CD4-positive, alpha-beta T cell treated with Interleukin-17A for 4 hours (primary cell): ENCODE data around the gene SAG.
"Not testable (repeated sequence)": the region's sequence is repeated elsewhere in the genome, so short reads cannot be mapped to it uniquely, and the experiment has no call there.

Experiments used
- DNase-seq: peaks from one replicate; pipeline ENCODE4 v3.0.0-alpha.2; 2020; ENCODE audit warnings: mixed read lengths

The SAG gene

DNA sequence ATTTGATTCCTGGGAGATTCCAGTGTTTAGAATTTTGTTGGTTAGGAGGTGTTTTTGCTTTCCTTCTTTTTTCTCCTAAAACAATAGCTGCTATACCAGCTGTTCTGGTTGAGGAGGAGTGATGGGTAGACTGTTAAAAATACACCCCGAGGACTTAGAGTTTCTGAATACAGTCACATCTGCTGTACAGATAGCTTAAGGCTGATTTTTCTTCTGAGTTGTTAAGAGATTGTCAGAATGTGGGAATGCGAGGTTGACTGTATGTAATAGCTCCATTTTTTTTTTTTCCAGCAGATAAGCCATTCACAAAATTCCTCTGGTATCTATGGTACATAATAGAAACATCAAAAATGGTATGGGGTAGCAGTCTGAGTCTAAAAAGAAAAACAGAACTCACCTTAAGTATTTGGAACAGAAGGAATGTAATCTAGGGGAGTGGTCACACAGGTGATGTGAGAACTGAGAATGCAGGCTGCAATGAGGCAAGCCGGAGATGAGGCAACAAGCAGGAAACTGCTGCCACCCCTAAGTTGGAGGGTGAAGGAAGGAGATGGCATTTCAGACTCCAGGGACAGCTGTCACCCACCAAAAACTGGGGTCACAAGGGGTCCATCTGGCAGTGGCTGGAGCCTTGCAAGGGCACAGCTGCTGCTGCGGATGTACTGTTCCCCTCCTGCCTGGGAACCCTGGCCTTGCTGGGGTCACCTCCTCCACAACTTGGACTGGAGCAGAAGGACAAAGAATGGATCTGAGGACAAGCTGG is 49.1 kb downstream of the SAG start:
- peak; percentile 43 for DNase-seq

GRCh38 chr2:233358335-233358734 is 50.7 kb downstream of the SAG start:
- DNase-seq = no peak

DNA sequence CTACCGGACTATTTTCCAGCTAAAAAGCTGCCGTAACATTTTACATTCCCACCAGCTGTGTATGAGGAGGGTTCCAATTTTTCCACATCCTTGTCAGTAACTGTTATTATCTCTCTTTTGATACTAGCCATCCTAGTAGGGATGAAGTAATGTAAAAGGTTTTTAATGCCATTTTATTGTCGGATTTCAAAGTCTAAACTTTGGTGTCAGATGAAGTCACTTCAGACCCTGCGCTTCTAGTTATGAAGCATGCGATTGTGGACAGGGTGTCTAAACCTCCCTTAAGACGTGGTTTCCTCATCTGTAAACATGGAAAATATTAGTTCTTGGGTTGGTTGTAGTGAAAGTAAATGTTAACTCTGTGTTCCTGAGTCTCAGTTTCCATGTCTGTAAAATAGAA is 51.3 kb downstream of the SAG start:
- no peak for DNase-seq

DNA sequence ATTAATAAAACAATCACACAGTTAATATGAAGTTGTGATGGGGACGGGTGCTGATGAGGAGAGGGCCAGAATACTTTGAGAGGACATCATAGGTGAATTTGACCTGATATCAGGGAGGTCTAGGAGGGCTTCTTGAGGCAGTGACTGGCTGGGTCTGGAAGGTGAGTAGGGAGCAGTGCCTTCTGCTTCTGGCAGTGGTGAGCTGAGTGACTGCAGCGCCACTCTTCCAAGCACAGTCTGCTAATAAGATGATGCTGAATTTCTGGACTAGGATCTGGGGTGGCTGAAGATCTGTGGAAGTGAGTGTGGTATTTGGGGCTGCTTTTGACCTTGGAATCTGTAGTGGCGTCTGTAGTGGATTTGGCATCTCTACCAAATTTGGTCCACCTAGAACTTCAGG is 52.2 kb downstream of the SAG start:
- DNase-seq = no peak

DNA sequence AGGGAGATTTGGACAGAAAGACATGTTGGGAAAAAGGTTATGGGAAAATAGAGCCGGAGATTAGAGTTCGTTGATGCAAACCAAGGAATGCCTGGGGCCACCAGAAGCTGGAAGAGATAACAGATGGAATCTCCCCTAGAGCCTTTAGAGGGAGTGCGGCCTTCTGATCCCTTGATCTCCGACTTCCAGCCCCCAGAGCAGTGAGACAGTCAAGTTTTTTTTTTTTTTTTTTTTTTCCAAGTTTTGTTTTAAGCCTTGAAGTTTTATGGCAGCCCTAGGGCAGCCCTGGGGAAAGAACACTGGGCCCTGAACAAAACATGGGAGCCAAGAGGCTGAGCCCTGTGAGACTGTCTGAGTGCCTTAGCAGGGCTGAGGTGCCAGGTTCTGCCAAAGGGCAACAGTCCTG is 53.2 kb downstream of the SAG start:
- DNase-seq = no peak

DNA sequence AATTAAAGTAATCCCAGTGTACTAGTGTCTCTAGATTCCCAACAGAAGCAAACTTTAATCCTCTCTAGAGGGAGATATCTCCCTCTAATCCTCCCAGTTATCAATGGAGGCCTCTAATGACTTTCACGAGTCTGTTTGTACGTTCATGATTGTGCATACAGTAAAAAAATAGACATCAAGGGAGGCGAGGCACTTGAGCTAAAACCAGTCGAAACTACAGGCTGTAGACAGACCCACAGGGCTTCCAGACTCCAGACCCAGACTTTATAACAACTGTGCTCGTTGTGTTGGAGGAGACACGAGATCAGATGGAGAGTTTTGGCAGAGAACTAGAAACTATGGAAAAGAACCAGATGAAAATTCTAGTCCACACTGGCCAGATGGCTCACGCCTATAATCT is 53.7 kb downstream of the SAG start:
- DNase-seq = no peak

GRCh38 chr2:233362742-233363141 is 55.1 kb downstream of the SAG start:
- no peak for DNase-seq

DNA sequence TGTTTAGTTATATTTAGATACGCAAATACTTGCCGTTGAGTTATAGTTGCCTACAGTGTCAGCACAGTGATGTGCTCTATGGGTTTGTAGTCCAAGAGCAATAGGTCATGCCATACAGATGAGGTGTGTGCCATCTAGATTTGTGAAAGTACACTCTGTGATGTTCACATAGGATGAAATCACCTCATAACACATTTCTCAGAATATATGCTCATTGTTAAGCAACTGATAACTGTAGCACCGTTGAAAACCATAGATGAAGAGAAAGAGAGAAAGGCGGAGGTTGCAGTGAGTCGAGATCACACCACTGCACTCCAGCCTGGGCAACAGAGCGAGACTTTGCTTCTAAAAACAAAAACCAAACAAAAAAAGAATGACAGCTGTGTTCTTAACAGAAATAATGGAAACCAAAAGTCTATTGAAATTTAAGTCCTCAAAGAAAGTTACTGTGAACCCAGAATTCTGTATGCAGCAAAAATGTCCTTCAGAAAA is 56.2 kb downstream of the SAG start:
- DNase-seq = no peak

- DNase-seq = no peak
These were observed 58.4 kb downstream of the SAG start for GRCh38 chr2:233365861-233366520.

DNA sequence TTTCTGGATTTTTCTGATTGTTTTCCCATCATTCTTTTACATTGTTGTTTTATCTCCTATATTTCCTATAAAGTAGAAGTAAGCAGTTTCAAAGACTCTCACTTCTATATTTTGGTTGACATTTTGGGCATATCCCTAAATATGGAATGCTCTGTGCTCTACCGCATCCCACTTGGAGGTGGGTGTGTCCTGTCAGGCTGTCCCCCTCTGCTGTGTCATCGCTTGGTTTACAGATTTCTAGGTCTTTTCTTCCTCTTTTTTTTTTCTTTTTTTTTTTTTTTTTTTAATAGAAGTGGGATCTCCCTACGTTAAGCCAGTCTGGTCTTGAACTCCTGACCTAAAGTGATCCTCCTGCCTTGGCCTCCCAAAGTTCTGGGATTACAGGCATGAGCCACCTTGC is 60.0 kb downstream of the SAG start:
- no peak for DNase-seq

DNA sequence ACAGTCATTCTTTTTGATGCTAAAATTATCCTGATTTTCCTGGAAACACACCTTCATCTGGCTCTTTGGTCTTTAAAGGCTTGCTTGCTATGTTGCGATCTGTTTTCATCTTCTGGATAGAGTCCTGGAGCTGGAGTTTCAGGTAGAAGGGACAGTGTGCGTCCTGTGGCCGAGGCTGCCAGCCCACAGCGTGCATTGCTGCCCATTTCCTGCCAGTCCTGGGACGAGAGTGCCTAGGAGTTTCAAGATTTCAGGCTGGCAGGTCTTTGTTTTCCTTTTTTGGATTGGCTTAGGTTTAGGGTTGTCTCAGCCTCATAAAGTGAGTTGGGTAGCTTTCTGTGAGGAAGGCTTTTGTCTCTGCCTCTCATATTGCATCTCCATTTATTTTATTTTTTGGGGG is 61.1 kb downstream of the SAG start:
- DNase-seq = no peak

GRCh38 chr2:233369462-233369861 is 61.8 kb downstream of the SAG start:
- DNase-seq = no peak

DNA sequence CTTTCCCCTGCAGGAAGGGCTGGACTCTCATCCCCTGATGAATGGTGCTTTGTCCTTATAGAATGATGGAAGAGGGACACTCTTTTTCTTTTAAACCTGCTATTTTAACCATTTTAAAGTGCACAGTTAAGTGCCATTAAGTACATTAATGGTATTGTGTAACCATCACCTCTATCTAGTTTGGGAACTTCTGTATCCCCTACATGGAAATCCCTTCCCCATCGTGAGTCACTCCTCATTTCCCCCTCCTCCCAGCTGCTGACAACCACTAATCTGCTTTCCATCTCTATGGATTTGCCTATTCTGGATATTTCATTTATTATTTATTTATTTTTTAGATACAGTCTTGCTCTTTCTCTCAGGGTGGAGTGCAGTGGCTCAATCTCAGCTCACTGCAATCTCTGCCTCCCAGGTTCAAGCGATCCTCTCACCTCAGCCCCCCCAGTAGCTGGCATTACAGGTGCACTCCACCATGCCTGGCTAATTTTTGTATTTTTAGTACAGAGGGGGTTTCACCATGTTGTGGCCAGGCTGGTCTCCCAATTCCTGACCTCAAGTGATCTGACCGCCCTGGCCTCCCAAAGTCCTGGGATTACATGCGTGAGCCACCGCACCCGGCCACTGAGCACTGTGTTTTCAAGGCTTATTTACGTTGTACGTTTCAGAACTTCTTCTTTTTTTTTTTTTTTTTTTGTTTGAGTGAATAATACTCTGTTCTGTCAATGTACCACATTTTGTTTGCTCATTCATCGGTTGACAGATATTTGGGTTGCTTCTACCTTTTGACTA is 62.5 kb downstream of the SAG start:
- no peak for DNase-seq

DNA sequence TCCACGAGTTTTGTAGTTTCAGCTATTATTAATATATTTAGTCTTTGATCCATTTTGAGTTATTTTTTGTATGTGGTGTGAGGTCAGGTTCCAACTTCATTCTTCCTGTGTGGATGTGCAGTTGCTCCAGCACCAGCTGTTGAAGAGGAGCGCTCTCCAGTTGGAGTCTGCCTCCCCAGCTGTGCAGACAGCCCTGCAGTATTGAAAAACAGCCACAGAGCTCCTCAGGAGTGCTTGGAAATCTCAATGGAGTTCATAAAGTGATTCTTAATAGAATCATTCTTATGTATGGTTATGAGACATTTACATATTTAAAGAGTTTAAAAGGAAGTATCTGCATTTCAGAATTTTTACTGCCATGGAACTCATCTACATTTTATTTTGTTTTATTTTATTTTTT is 64.0 kb downstream of the SAG start:
- no peak for DNase-seq

DNA sequence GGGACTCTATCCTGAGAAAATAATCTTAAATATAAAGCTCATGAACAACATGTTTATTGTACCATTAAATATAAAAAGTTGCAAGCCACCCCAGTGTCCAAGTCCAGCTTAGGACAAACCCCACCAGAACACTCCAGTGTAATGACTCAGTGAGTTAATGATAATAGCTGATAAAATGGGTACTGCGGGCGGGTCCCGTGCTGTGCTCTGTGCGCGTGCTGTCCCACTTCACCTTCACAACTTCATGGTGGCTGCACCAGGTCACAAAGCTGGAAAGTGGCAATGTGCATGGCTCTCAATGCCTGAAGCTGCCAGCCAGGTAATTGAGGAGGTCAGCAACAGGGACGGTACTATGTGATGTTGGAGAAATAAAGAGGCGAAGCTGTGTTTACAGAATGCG is 65.2 kb downstream of the SAG start:
- DNase-seq = no peak

- DNase-seq = no peak
These were observed 65.7 kb downstream of the SAG start for GRCh38 chr2:233373316-233373715.

GRCh38 chr2:233374776-233375175 is 67.2 kb downstream of the SAG start:
- not testable (repeated sequence) for DNase-seq

DNA sequence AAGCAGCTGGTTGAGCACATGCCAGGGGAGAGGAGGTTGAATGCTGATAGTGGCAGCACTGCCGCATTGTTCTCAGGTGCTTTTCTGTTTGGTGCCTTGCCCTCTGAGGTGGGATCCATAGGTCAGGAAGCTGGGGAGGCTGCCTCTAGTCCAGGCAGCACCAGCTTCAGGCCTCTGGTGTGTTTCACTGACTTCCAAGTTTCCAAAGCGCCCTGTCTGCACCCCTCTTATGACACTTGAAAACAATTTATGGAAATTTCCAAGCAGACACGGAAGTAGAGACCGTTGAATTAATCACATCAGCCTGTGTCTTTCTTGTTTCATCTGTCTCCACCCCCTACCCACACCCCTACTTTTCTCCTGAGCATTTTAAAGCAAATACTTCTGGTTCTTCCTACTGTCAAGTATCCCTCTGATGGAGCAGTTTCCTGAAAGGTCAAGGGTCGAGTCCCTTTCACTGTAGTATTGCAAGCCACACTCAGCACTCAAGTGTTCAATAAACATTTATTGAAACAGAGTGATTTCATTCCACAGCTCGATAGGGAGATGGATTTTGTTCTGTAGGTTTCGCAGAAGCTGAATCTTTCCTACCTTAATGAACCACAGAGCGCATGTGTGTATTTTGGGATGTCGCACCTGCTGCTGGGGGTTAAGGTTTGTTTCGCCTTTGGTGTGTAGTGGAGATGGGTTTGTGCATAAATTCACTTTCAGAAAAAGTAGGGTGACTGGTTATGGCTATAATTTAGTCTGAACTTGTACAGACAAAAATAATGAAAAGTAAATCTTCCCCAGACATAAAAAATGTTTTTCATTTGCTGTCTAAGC is 68.1 kb downstream of the SAG start:
- no peak for DNase-seq

DNA sequence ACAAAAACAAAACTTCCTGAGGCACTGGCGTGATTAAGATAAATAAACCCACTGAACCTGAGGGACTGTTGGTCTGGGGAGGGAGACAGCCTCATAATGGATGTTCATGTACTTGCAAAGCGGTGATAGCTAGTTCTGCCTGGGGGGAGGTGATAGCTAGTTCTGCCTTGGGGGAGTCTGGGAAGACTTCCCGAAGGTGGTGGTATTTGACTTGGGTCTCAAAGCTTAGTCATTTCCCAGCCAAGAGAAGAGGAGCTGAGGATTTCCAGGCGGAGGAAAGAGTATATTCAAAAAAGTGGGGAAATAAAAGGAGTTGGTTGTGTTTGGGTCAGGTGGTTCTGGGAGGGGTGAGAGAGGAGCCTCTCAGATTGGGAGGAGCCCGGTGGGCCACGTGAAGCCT is 71.4 kb downstream of the SAG start:
- DNase-seq = no peak

DNA sequence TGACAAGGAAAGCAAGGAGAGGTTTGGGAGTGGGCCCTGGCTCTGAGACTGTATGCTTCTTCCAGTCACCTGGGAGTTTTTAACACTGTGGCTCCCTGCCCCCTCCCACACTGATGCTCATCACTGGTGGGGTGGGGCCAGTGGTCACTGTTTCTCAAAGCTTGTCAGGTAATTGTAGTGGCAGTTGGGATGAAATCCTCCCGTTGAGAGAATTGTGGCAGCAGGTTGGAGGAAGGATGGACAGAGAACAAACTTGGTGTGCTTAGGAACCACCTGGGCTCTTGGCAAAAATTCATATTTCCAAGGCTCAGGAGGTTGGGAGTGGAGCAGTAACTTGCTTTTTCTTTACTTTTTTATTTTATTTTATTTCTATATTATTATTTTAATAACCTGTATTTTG is 71.8 kb downstream of the SAG start:
- DNase-seq = no peak

DNA sequence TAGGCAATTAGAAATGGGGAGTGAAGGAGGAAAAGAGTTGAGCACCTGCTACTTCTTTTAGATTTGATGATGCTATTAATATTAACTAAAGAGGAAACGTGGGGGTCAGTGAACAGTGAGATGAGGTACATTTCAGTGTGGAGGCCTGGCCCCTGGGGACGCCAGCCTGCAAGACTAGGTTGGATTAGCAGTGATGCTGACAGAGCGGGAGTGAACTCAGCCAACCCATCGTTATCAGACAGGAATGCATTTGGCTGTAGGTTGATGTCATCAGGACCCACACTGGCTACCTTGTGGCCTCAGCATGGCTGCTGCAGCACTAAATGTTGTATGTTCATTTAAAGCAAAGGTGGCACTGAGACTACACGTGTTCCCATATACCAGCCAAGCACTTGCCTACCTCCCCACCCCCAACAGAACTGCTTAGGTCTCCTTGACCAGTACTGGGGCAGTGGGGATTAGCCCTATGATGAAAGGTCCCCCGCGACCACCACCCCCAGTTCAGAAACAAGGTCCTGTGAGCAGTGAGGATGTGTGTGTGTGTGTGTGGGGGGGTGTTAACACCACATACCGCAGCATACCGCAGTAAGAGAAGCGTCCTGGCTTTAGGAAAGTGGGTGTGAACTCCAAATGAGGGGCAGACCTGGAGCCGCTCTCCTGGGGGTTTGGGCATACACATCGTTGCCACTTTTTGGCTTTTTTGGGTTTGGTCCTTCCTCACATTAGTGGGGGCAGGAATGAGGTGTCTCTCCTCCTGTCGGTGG is 72.7 kb downstream of the SAG start:
- DNase-seq = no peak

GRCh38 chr2:233380995-233381637 is 73.5 kb downstream of the SAG start:
- DNase-seq = no peak
